ENCODE data around the gene AFAP1.

DNA sequence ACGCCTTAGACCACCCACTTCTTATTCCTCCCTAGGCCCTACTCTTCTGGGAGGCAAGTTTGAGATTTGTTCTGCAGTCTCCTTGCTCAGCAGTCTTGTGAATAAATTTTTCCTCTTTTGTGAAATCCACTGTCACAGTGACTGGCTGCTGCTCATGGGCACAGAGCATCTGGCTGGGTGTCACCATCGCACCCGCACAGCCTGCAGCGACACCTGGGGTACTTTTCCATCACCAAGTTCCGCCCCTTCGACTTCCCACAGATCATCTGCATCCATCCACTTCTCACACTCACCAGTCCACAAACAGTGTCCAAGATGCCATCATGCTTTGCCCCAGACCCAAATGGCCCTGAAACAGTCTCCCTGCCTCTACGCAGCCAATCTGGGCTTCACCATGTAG, 36.4 kb upstream of the AFAP1 start:
- TF ChIP-seq, protein P1, sequence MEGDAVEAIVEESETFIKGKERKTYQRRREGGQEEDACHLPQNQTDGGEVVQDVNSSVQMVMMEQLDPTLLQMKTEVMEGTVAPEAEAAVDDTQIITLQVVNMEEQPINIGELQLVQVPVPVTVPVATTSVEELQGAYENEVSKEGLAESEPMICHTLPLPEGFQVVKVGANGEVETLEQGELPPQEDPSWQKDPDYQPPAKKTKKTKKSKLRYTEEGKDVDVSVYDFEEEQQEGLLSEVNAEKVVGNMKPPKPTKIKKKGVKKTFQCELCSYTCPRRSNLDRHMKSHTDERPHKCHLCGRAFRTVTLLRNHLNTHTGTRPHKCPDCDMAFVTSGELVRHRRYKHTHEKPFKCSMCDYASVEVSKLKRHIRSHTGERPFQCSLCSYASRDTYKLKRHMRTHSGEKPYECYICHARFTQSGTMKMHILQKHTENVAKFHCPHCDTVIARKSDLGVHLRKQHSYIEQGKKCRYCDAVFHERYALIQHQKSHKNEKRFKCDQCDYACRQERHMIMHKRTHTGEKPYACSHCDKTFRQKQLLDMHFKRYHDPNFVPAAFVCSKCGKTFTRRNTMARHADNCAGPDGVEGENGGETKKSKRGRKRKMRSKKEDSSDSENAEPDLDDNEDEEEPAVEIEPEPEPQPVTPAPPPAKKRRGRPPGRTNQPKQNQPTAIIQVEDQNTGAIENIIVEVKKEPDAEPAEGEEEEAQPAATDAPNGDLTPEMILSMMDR (IDR thresholded peaks at IDR 0.05) = no peak
- TF ChIP-seq POLR2A (IDR thresholded peaks at IDR 0.05) = no peak
